Endodermal cell (in vitro differentiated cells): ENCODE results near the gene PRR33. TPM values are rescaled to one million over a fixed set of nuclear protein-coding genes. Genes with fewer than 3 reads are reported as not detected.

ENCODE experiments used
- DNase-seq: peaks from one replicate; pipeline ENCODE4 v3.0.0-alpha.2; 2017
- H3K27ac ChIP-seq: 2 replicates; pipeline ENCODE4 v1.5.1; 2013; ENCODE audit warnings: mild to moderate bottlenecking, low read depth, low read length, moderate library complexity
- H3K27me3 ChIP-seq: 2 replicates; pipeline ENCODE4 v1.6.1; 2013; ENCODE audit warnings: mild to moderate bottlenecking, low read length, moderate library complexity; ENCODE audit not compliant: insufficient read depth, control insufficient read depth, poor library complexity, severe bottlenecking
- H3K36me3 ChIP-seq: 2 replicates; pipeline ENCODE4 v1.7.0; 2013; ENCODE audit warnings: mild to moderate bottlenecking, low read length, moderate library complexity; ENCODE audit not compliant: control insufficient read depth, insufficient read depth
- H3K4me1 ChIP-seq: one replicate; pipeline ENCODE4 v1.7.0; 2013; ENCODE audit warnings: low read length; ENCODE audit not compliant: control insufficient read depth, insufficient read depth
- H3K4me3 ChIP-seq: 2 replicates; pipeline ENCODE4 v1.5.1; 2013; ENCODE audit warnings: mild to moderate bottlenecking, low read length, moderate library complexity
- H3K9ac ChIP-seq: 2 replicates; pipeline ENCODE4 v1.6.1; 2013; ENCODE audit warnings: mild to moderate bottlenecking, low read length, moderate library complexity; ENCODE audit not compliant: poor library complexity, severe bottlenecking; ENCODE audit errors: extremely low read depth
- H3K9me3 ChIP-seq: 2 replicates; pipeline ENCODE4 v1.6.1; 2013; ENCODE audit warnings: mild to moderate bottlenecking, low read length, moderate library complexity; ENCODE audit not compliant: control insufficient read depth
- H3K27ac Mint-ChIP-seq: 2 replicates; pipeline ENCODE4 v1.8.0; 2020; ENCODE audit warnings: mixed read lengths
- H3K27me3 Mint-ChIP-seq: 2 replicates; pipeline ENCODE4 v1.8.0; 2021; ENCODE audit warnings: mild to moderate bottlenecking, mixed read lengths; ENCODE audit not compliant: insufficient read depth
- H3K36me3 Mint-ChIP-seq: 2 replicates; pipeline ENCODE4 v1.8.0; 2020; ENCODE audit warnings: low read depth, mixed read lengths
- H3K4me1 Mint-ChIP-seq: 2 replicates; pipeline ENCODE4 v1.8.0; 2020; ENCODE audit warnings: mixed read lengths
- H3K4me3 Mint-ChIP-seq: 2 replicates; pipeline ENCODE4 v1.8.0; 2020; ENCODE audit warnings: mild to moderate bottlenecking, moderate library complexity, mixed read lengths
- H3K9me3 Mint-ChIP-seq: 2 replicates; pipeline ENCODE4 v1.8.0; 2020; ENCODE audit warnings: mild to moderate bottlenecking, mixed read lengths
- CTCF ChIP-seq: fragments of 200-600 bp; sonication (generic); conservative IDR thresholded peaks from 2 replicates; pipeline ENCODE4 v1.5.0; 2021; ENCODE audit warnings: antibody characterized with exemption, mild to moderate bottlenecking
- WGBS, 2 experiments: methylation state at CpG; one replicate each; pipeline versions ENCODE4 v1.1.5 to v1.1.7; 2013; ENCODE audit warnings: missing lambda C conversion rate in 2 of 2, mixed read lengths in 1 of 2; ENCODE audit not compliant: insufficient coverage in 1 of 2, insufficient read length in 1 of 2; 5-methylcytosine and 5-hydroxymethylcytosine counted together
- total RNA-seq, 2 donors: library from RNA; stranded (reverse); fragmentation: NEBNext Ultra II Directional in 1 of 2; extraction: Animal tissue kit (Norgen Biotek cat#: 25700) in 1 of 2; gene quantifications; 2 replicates in 1 of 2; 3 replicates in 1 of 2; pipeline ENCODE4 v1.2.1, GENCODE V29; 2021

Gene PRR33
- total RNA-seq, 2 donors from 2014 or later, result not detected

- no peaks in the 10 kb centered on the region for H3K27me3 Mint-ChIP-seq
Observed at GRCh38 chr11:1922481-1923081, 30.9 kb upstream of the PRR33 start.

GRCh38 chr11:1921574-1922141 is 30.0 kb upstream of the PRR33 start:
- Mint-ChIP-seq H3K4me3 (no peak overlapping the region), H3K9me3 (no peaks in the 10 kb centered on the region), H3K4me1 (no peaks in the 10 kb centered on the region), H3K36me3 (no peaks in the 10 kb centered on the region), H3K27me3 (no peaks in the 10 kb centered on the region), H3K27ac (peak overlapping the region; percentile 61)
- no peak for TF ChIP-seq CTCF
- Histone ChIP-seq H3K4me3 (no peak overlapping the region), H3K27ac (no peak overlapping the region), H3K9ac (no peak overlapping the region), H3K27me3 (no peaks in the 10 kb centered on the region), H3K9me3 (no peaks in the 10 kb centered on the region), H3K36me3 (no peaks in the 10 kb centered on the region), H3K4me1 (no peaks in the 10 kb centered on the region)
- no peak for DNase-seq
- WGBS, 2 experiments, result 82 to 86% methylated on average over 6 to 18 of the region's 18 CpGs

More at GRCh38 chr11:1922481-1923081, 30.9 kb upstream of the PRR33 start:
- Histone ChIP-seq H3K4me1 (no peaks in the 10 kb centered on the region), H3K4me3 (no peak overlapping the region), H3K27ac (no peak overlapping the region), H3K9me3 (no peaks in the 10 kb centered on the region), H3K27me3 (no peaks in the 10 kb centered on the region), H3K9ac (no peak overlapping the region), H3K36me3 (no peaks in the 10 kb centered on the region)
- TF ChIP-seq CTCF, result no peak
- Mint-ChIP-seq H3K4me1 (no peaks in the 10 kb centered on the region), H3K27ac (no peak overlapping the region), H3K4me3 (no peak overlapping the region), H3K36me3 (no peaks in the 10 kb centered on the region), H3K9me3 (no peaks in the 10 kb centered on the region)
- DNase-seq, result no peak
- 88 to 100% methylated on average over 3 to 14 of the region's 14 CpGs for WGBS, 2 experiments

- Mint-ChIP-seq H3K4me1 (no peaks in the 10 kb centered on the region), H3K27ac (no peak overlapping the region), H3K27me3 (no peaks in the 10 kb centered on the region), H3K4me3 (no peak overlapping the region), H3K9me3 (no peaks in the 10 kb centered on the region), H3K36me3 (no peaks in the 10 kb centered on the region)
- WGBS, 2 experiments, result 83 to 88% methylated on average over 16 to 21 of the region's 21 CpGs
- H3K27me3 ChIP-seq, result no peaks in the 10 kb centered on the region
- H3K4me3 ChIP-seq, result no peak overlapping the region
- H3K9me3 ChIP-seq, result no peaks in the 10 kb centered on the region
- no peak for TF ChIP-seq CTCF
- H3K4me1 ChIP-seq, result no peaks in the 10 kb centered on the region
- no peak for DNase-seq
- H3K36me3 ChIP-seq, result no peaks in the 10 kb centered on the region
- H3K27ac ChIP-seq, result no peak overlapping the region
- no peak overlapping the region for H3K9ac ChIP-seq
Observed at GRCh38 chr11:1920909-1921573, 29.3 kb upstream of the PRR33 start.
